ENCODE measurements around the gene DPEP2NB. TPM values are rescaled to one million over a fixed set of nuclear protein-coding genes. Genes with fewer than 3 reads are reported as not detected.

The DPEP2NB gene
- total RNA-seq, 2 donors from 2014 or later = 0.62 TPM; not detected in 1

GRCh38 chr16:68040506-68041288, 25.0 kb upstream of the DPEP2NB start:
- intact Hi-C loops (cut with DNase I) = loop anchor here (5.0 kb wide), 1 partner anchor 158 kb away; the partner anchor contains the start of gene NRN1L
- H3K27me3 ChIP-seq (replicated peaks; ENCODE audit: insufficient read depth) = no peaks in the 10 kb centered on the region
- no peaks in the 10 kb centered on the region for H3K9me3 ChIP-seq
- no peaks in the 10 kb centered on the region for H3K4me1 ChIP-seq (replicated peaks)
- DNase-seq (ENCODE audit: low spot score) = peak; percentile 74
- no peak overlapping the region for H3K4me3 ChIP-seq
- 66% methylated on average over 14 of the region's 14 CpGs for WGBS
- TF ChIP-seq CTCF (IDR thresholded peaks at IDR 0.05) = peak; percentile 77 to 90 (median 83)
- no peak for TF ChIP-seq POLR2A (IDR thresholded peaks at IDR 0.05)
- TF ChIP-seq POLR2AphosphoS5 (IDR thresholded peaks at IDR 0.05) = peak; percentile 35
- no peak overlapping the region for H3K27ac ChIP-seq
- no peaks in the 10 kb centered on the region for H3K36me3 ChIP-seq

GRCh38 chr16:68037841-68038597, 22.3 kb upstream of the DPEP2NB start:
- H3K27me3 ChIP-seq (replicated peaks; ENCODE audit: insufficient read depth) = no peaks in the 10 kb centered on the region
- H3K9me3 ChIP-seq = no peaks in the 10 kb centered on the region
- WGBS = 94% methylated on average over 9 of the region's 9 CpGs
- intact Hi-C loops (cut with DNase I) = loop anchor here (10.0 kb wide), 1 partner anchor 53 kb away; the partner anchor contains the start of gene DPEP3
- no peaks in the 10 kb centered on the region for H3K4me1 ChIP-seq (replicated peaks)
- no peak for TF ChIP-seq POLR2A (IDR thresholded peaks at IDR 0.05)
- TF ChIP-seq POLR2AphosphoS5 (IDR thresholded peaks at IDR 0.05) = no peak
- TF ChIP-seq CTCF (IDR thresholded peaks at IDR 0.05) = no peak
- no peaks in the 10 kb centered on the region for H3K36me3 ChIP-seq
- no peak overlapping the region for H3K27ac ChIP-seq
- H3K4me3 ChIP-seq = no peak overlapping the region
- DNase-seq (ENCODE audit: low spot score) = no peak

- 80% methylated on average over 2 of the region's 2 CpGs for WGBS
- Histone ChIP-seq H3K4me3 (no peak overlapping the region), H3K36me3 (no peaks in the 10 kb centered on the region), H3K27me3 (replicated peaks; ENCODE audit: insufficient read depth) (no peaks in the 10 kb centered on the region), H3K9me3 (no peaks in the 10 kb centered on the region), H3K27ac (no peak overlapping the region), H3K4me1 (replicated peaks) (no peaks in the 10 kb centered on the region)
- no peak for DNase-seq (ENCODE audit: low spot score)
- intact Hi-C loops (cut with DNase I) = loop anchor here (10.0 kb wide), 1 partner anchor 50 kb away; the partner anchor contains the start of gene DPEP3
- TF ChIP-seq POLR2A (IDR thresholded peaks at IDR 0.05) (no peak), POLR2AphosphoS5 (IDR thresholded peaks at IDR 0.05) (no peak), CTCF (IDR thresholded peaks at IDR 0.05) (no peak)
Observed at GRCh38 chr16:68035227-68035626, 19.5 kb upstream of the DPEP2NB start.

GRCh38 chr16:68033101-68033500, 17.4 kb upstream of the DPEP2NB start:
- TF ChIP-seq POLR2A (IDR thresholded peaks at IDR 0.05) = no peak
- TF ChIP-seq CTCF (IDR thresholded peaks at IDR 0.05) = no peak
- no peak for TF ChIP-seq POLR2AphosphoS5 (IDR thresholded peaks at IDR 0.05)
- intact Hi-C loops (cut with DNase I) = loop anchor here (10.0 kb wide), 1 partner anchor 48 kb away; the partner anchor contains the start of gene DPEP3
- H3K27ac ChIP-seq = no peak overlapping the region
- H3K9me3 ChIP-seq = no peaks in the 10 kb centered on the region
- H3K27me3 ChIP-seq (replicated peaks; ENCODE audit: insufficient read depth) = no peaks in the 10 kb centered on the region
- no peak for DNase-seq (ENCODE audit: low spot score)
- no peaks in the 10 kb centered on the region for H3K4me1 ChIP-seq (replicated peaks)
- no peaks in the 10 kb centered on the region for H3K36me3 ChIP-seq
- H3K4me3 ChIP-seq = no peak overlapping the region
- WGBS = 95% methylated on average over 2 of the region's 2 CpGs
